ENCODE data around the gene SYT17. TPM values are rescaled to one million over a fixed set of nuclear protein-coding genes. Genes with fewer than 3 reads are reported as not detected.

Gene SYT17
- total RNA-seq, 3 donors from 2014 or later (not counting 1 experiment from before 2014, with no cell fraction given): 0.65 to 1.6 TPM; not detected in 1

DNA sequence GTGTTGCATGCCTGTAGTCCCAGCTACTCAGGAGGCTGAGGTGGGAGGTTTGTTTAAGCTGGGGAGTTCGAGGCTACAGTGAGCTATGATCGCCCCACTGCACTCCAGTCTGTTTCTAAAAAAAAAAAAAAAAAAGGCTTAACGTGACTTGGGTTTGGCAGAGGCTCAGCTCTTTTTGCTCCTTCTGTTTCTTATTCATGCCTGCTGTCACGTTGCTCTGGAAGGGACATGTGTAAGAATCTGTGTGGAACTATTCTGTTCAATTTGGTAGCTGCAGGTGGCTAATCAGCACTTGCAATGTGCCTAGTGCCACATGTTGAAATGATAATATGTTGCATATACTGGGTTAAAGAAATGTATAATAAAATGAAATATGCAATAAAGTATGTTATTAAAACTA is 20.9 kb upstream of the SYT17 start:
- H3K27ac Mint-ChIP-seq: no peak overlapping the region
- intact Hi-C loops (cut with micrococcal nuclease): no loop called here
- no peak for ATAC-seq

DNA sequence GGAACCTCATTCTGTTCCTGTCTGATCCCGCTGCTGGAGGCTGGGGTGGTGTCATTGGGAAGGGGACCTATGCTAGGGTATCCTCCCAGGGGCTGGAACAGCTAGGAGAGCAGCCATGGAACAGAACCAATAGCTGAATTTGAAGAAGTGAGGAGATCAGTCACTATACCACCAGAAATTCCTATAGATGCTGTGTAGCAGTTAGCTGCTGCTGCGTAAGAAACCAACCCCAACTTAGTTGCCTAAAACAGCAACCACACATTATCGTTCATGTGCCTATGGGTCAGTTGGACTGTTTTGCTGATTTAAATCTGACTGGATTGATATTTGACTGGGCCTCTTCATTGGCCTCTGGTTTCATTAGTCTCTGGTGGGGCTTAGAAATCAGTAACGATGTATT is 20.4 kb upstream of the SYT17 start:
- TF ChIP-seq, protein P1, sequence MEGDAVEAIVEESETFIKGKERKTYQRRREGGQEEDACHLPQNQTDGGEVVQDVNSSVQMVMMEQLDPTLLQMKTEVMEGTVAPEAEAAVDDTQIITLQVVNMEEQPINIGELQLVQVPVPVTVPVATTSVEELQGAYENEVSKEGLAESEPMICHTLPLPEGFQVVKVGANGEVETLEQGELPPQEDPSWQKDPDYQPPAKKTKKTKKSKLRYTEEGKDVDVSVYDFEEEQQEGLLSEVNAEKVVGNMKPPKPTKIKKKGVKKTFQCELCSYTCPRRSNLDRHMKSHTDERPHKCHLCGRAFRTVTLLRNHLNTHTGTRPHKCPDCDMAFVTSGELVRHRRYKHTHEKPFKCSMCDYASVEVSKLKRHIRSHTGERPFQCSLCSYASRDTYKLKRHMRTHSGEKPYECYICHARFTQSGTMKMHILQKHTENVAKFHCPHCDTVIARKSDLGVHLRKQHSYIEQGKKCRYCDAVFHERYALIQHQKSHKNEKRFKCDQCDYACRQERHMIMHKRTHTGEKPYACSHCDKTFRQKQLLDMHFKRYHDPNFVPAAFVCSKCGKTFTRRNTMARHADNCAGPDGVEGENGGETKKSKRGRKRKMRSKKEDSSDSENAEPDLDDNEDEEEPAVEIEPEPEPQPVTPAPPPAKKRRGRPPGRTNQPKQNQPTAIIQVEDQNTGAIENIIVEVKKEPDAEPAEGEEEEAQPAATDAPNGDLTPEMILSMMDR (IDR thresholded peaks at IDR 0.05): no peak
- Mint-ChIP-seq H3K4me3 (no peak overlapping the region), H3K27me3 (ENCODE audit: low read depth in 2 of 2) (peaks cover 6 to 20% of the 10 kb centered on the region in 2 donors), H3K4me1 (no peaks in the 10 kb centered on the region), H3K27ac (no peak overlapping the region), H3K36me3 (no peaks in the 10 kb centered on the region), H3K9me3 (no peaks in the 10 kb centered on the region)
- Histone ChIP-seq H3K9me3 (ENCODE audit: control insufficient read depth, insufficient read depth, low read length) (no peaks in the 10 kb centered on the region), H3K4me3 (ENCODE audit: low read length) (no peak overlapping the region), H3K36me3 (ENCODE audit: control insufficient read depth, insufficient read depth, low read length) (no peaks in the 10 kb centered on the region), H3K4me1 (ENCODE audit: control insufficient read depth, insufficient read depth, low read length) (no peaks in the 10 kb centered on the region), H3K27ac (ENCODE audit: low read length) (no peak overlapping the region), H3K27me3 (ENCODE audit: control insufficient read depth, insufficient read depth, low read length) (no peaks in the 10 kb centered on the region)
- intact Hi-C loops (cut with micrococcal nuclease): no loop called here
- no peak for DNase-seq
- 97% methylated on average over 3 of the region's 4 CpGs for WGBS (ENCODE audit: insufficient coverage)
- no peak for ATAC-seq

More for the DNA sequence above, 20.9 kb upstream of the SYT17 start:
- Mint-ChIP-seq H3K9me3 (no peaks in the 10 kb centered on the region), H3K4me3 (no peak overlapping the region), H3K27me3 (ENCODE audit: low read depth in 2 of 2) (peaks cover 6 to 20% of the 10 kb centered on the region in 2 donors), H3K36me3 (no peaks in the 10 kb centered on the region), H3K4me1 (no peaks in the 10 kb centered on the region)
- H3K27ac ChIP-seq (ENCODE audit: low read length): no peak overlapping the region
- TF ChIP-seq, protein P1 (IDR thresholded peaks at IDR 0.05): no peak
- no peaks in the 10 kb centered on the region for H3K36me3 ChIP-seq (ENCODE audit: control insufficient read depth, insufficient read depth, low read length)
- WGBS (ENCODE audit: insufficient coverage): 85% methylated on average over 4 of the region's 4 CpGs
- no peaks in the 10 kb centered on the region for H3K27me3 ChIP-seq (ENCODE audit: control insufficient read depth, insufficient read depth, low read length)
- DNase-seq: no peak
- no peaks in the 10 kb centered on the region for H3K9me3 ChIP-seq (ENCODE audit: control insufficient read depth, insufficient read depth, low read length)
- no peak overlapping the region for H3K4me3 ChIP-seq (ENCODE audit: low read length)
- H3K4me1 ChIP-seq (ENCODE audit: control insufficient read depth, insufficient read depth, low read length): no peaks in the 10 kb centered on the region

DNA sequence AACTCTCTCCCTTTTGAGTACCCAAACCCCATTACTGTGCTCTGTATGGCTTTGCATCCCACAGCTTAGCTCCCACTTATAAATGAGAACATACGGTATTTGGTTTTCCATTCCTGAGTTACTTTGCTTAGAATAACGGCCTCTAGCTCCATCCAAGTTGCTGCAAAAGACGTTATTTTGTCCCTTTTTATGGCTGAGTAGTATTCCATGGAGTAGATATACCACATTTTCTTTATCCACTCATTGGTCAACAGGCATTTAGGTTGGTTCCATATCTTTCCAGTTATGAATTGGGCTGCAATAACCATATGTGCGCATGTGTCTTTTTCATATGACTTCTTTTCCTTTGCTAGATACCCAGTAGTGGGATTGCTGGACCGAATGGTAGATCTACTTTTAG is 19.9 kb upstream of the SYT17 start:
- DNase-seq (no peak), ATAC-seq (no peak)
- peaks cover 6 to 20% of the 10 kb centered on the region in 2 donors for H3K27me3 Mint-ChIP-seq (ENCODE audit: low read depth in 2 of 2)
- H3K4me3 Mint-ChIP-seq: no peak overlapping the region
- Histone ChIP-seq H3K36me3 (ENCODE audit: control insufficient read depth, insufficient read depth, low read length) (no peaks in the 10 kb centered on the region), H3K9me3 (ENCODE audit: control insufficient read depth, insufficient read depth, low read length) (no peaks in the 10 kb centered on the region), H3K27ac (ENCODE audit: low read length) (no peak overlapping the region), H3K27me3 (ENCODE audit: control insufficient read depth, insufficient read depth, low read length) (no peaks in the 10 kb centered on the region), H3K4me3 (ENCODE audit: low read length) (no peak overlapping the region), H3K4me1 (ENCODE audit: control insufficient read depth, insufficient read depth, low read length) (no peaks in the 10 kb centered on the region)
- H3K9me3 Mint-ChIP-seq: no peaks in the 10 kb centered on the region
- intact Hi-C loops (cut with micrococcal nuclease): no loop called here
- 75% methylated on average over 5 of the region's 5 CpGs for WGBS (ENCODE audit: insufficient coverage)
- H3K36me3 Mint-ChIP-seq: no peaks in the 10 kb centered on the region
- TF ChIP-seq, protein P1 (IDR thresholded peaks at IDR 0.05): no peak
- H3K27ac Mint-ChIP-seq: no peak overlapping the region
- no peaks in the 10 kb centered on the region for H3K4me1 Mint-ChIP-seq

DNA sequence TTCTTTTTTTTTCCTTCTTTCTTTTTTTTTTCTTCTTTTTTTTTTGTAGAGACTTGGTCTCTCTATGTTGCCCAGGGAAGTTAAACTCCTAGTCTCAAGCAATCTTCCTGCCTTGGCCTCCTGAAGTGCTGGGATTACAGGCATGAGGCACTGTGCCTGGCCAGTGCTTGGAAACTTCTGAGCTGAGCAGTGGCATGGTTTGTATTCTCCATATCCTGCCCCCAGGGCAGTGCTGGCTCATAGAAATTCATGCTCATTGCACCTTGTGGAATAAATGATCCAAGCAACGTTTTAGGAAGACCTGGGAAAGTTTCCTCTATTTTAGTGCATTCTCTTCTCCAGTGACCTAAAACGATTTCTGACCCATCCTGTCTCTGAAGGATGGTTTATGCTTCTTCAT is 16.7 kb upstream of the SYT17 start:
- no peak overlapping the region for H3K4me3 Mint-ChIP-seq
- intact Hi-C loops (cut with micrococcal nuclease): no loop called here
- 61% methylated on average over 2 of the region's 2 CpGs for WGBS (ENCODE audit: insufficient coverage)
- H3K27ac Mint-ChIP-seq: no peak overlapping the region
- H3K9me3 ChIP-seq (ENCODE audit: control insufficient read depth, insufficient read depth, low read length): no peaks in the 10 kb centered on the region
- ATAC-seq: no peak
- no peak for DNase-seq
- no peaks in the 10 kb centered on the region for H3K36me3 Mint-ChIP-seq
- H3K27ac ChIP-seq (ENCODE audit: low read length): no peak overlapping the region
- TF ChIP-seq, protein P1 (IDR thresholded peaks at IDR 0.05): no peak
- H3K4me1 ChIP-seq (ENCODE audit: control insufficient read depth, insufficient read depth, low read length): no peaks in the 10 kb centered on the region
- H3K4me3 ChIP-seq (ENCODE audit: low read length): no peak overlapping the region
- H3K36me3 ChIP-seq (ENCODE audit: control insufficient read depth, insufficient read depth, low read length): no peaks in the 10 kb centered on the region
- H3K4me1 Mint-ChIP-seq: no peaks in the 10 kb centered on the region
- peaks cover 7 to 8% of the 10 kb centered on the region in 2 donors for H3K27me3 Mint-ChIP-seq (ENCODE audit: low read depth in 2 of 2)
- H3K27me3 ChIP-seq (ENCODE audit: control insufficient read depth, insufficient read depth, low read length): no peaks in the 10 kb centered on the region
- H3K9me3 Mint-ChIP-seq: no peaks in the 10 kb centered on the region
